Mesendoderm (in vitro differentiated cells): ENCODE measurements around the gene CAMTA1.

ENCODE experiments used
- DNase-seq: peaks from one replicate; pipeline ENCODE4 v3.0.0; 2013
- H2AK5ac ChIP-seq: 2 replicates; pipeline ENCODE4 v1.6.1; 2013; ENCODE audit warnings: low read length, inconsistent platforms
- H2BK120ac ChIP-seq: 2 replicates; pipeline ENCODE4 v1.6.1; 2013; ENCODE audit warnings: low read depth, mild to moderate bottlenecking, low read length, moderate library complexity, mixed read lengths
- H2BK15ac ChIP-seq: replicated peaks from 2 replicates; pipeline ENCODE4 v1.6.1; 2013; ENCODE audit warnings: low read depth, mild to moderate bottlenecking, moderate library complexity
- H2BK5ac ChIP-seq: 2 replicates; pipeline ENCODE4 v1.6.1; 2013; ENCODE audit warnings: low read length, inconsistent platforms
- H3K18ac ChIP-seq: 2 replicates; pipeline ENCODE4 v1.6.1; 2013; ENCODE audit warnings: mild to moderate bottlenecking, low read length, mixed read lengths
- H3K23ac ChIP-seq: one replicate; pipeline ENCODE4 v1.6.1; 2013; ENCODE audit warnings: low read length
- H3K27ac ChIP-seq: 2 replicates; pipeline ENCODE4 v1.5.1; 2013; ENCODE audit warnings: low read depth, mild to moderate bottlenecking, inconsistent platforms, low read length, moderate library complexity
- H3K27me3 ChIP-seq: 2 replicates; pipeline ENCODE4 v1.6.1; 2013; ENCODE audit warnings: low read length, control low read depth, mild to moderate bottlenecking, inconsistent platforms; ENCODE audit not compliant: insufficient read depth, poor library complexity
- H3K36me3 ChIP-seq: 2 replicates; pipeline ENCODE4 v1.6.1; 2013; ENCODE audit warnings: low read length, inconsistent platforms; ENCODE audit not compliant: control insufficient read depth, insufficient read depth
- H3K4ac ChIP-seq: one replicate; pipeline ENCODE4 v1.6.1; 2013; ENCODE audit warnings: low read depth, mild to moderate bottlenecking, low read length, moderate library complexity
- H3K4me1 ChIP-seq: 2 replicates; pipeline ENCODE4 v1.6.1; 2013; ENCODE audit warnings: low read depth, low read length, inconsistent platforms; ENCODE audit not compliant: control insufficient read depth
- H3K4me2 ChIP-seq: 2 replicates; pipeline ENCODE4 v1.6.1; 2013; ENCODE audit warnings: low read length
- H3K4me3 ChIP-seq: 2 replicates; pipeline ENCODE4 v1.5.1; 2013; ENCODE audit warnings: mild to moderate bottlenecking, low read length
- H3K56ac ChIP-seq: one replicate; pipeline ENCODE4 v1.6.1; 2013; ENCODE audit warnings: low read length
- H3K79me1 ChIP-seq: 2 replicates; pipeline ENCODE4 v1.6.1; 2013; ENCODE audit warnings: low read length, inconsistent platforms
- H3K79me2 ChIP-seq: 2 replicates; pipeline ENCODE4 v1.6.1; 2013; ENCODE audit warnings: mild to moderate bottlenecking, low read length; ENCODE audit not compliant: control insufficient read depth, insufficient read depth
- H3K9ac ChIP-seq: 2 replicates; pipeline ENCODE4 v1.6.1; 2013; ENCODE audit warnings: low read length, inconsistent platforms
- H4K5ac ChIP-seq: one replicate; pipeline ENCODE4 v1.6.1; 2013; ENCODE audit warnings: low read length
- H4K8ac ChIP-seq: one replicate; pipeline ENCODE4 v1.6.1; 2013; ENCODE audit warnings: low read depth, mild to moderate bottlenecking, control low read depth, low read length, moderate library complexity
- WGBS: extraction: QIAGEN DNeasy Blood & Tissue Kit; methylation state at CpG from one replicate; pipeline ENCODE4 v1.1.7; 2013; ENCODE audit warnings: low lambda C conversion rate, missing lambda C conversion rate; ENCODE audit not compliant: insufficient coverage; ENCODE audit errors: extremely low coverage; 5-methylcytosine and 5-hydroxymethylcytosine counted together

The CAMTA1 gene

DNA sequence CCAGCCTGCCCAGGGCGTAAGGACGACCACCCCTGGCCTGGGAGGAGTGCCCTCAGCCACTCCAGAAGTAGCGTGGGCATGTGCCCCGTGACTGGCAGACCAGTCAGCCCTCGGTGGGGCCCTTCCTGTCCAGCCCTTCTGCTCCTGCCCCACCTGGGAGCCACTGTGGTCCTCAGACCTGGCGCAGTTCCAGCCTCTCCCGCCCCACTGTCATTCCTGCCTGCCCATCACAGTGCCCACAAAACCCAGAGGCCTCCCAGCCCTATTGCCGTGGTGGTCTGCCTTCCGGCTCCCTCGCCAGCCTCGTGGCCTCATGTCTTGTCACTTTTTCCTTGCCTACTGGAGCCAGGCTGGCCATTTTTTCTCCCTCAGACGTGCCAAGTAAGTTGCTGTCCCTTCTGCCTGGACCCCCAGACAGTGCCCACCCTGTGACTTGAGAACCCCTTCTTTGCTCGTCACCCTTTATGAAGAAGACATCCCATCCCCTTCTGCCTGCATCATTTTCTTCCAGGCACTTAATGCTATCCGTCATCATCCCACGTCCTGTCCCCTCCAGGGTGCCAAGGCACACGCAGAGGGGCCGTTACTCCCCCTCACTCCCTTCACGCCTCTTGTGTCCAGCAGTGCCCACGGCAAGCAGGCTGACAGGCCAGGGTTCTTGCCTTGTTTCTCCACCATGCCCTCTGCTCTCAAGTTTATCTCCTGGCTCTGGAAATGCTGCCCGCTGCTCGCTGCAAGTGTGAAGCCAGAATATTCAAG lies 122.6 kb downstream of the CAMTA1 start:
- Histone ChIP-seq H3K4me3 (no peak overlapping the region), H3K27ac (no peak overlapping the region), H2AK5ac (no peak overlapping the region), H3K9ac (no peak overlapping the region), H3K79me1 (no peaks in the 10 kb centered on the region), H2BK15ac (no peak overlapping the region), H3K18ac (no peak overlapping the region), H3K27me3 (no peaks in the 10 kb centered on the region), H4K5ac (no peak overlapping the region), H2BK5ac (no peak overlapping the region), H3K36me3 (no peaks in the 10 kb centered on the region), H3K56ac (no peak overlapping the region), H2BK120ac (no peak overlapping the region), H3K4ac (no peak overlapping the region), H4K8ac (no peak overlapping the region), H3K4me1 (peaks cover 6% of the 10 kb centered on the region), H3K23ac (no peak overlapping the region), H3K79me2 (no peaks in the 10 kb centered on the region), H3K4me2 (no peak overlapping the region)
- no CpG with 5 or more reads among the region's 21 CpGs for WGBS
- DNase-seq = no peak

DNA sequence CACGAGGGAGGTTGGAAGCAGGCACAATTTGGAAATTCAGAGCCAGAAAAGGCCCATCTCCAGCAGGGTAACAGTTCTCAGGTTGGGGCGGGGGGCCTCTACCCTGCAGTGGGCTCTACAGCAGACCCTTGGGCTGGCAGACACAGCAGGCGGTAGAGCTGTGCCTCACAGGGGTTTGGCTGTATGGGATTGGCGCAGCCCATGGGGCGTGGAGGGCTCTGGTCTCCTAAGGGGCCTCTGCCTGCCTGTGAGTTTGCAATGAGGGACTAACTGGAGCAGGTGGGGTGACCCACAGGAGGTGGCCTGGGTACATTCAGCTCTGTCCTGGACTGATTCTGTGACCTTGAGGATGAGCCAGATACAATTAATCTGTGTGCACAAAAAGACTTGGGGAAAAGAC lies 124.1 kb downstream of the CAMTA1 start:
- Histone ChIP-seq H3K27ac (no peak overlapping the region), H3K4me3 (no peak overlapping the region), H3K23ac (no peak overlapping the region), H4K8ac (no peak overlapping the region), H3K79me2 (no peaks in the 10 kb centered on the region), H3K56ac (no peak overlapping the region), H3K4me1 (peaks cover 6% of the 10 kb centered on the region), H4K5ac (no peak overlapping the region), H2BK5ac (no peak overlapping the region), H3K27me3 (no peaks in the 10 kb centered on the region), H3K4me2 (no peak overlapping the region), H3K18ac (no peak overlapping the region), H2AK5ac (no peak overlapping the region), H2BK15ac (no peak overlapping the region), H3K79me1 (no peaks in the 10 kb centered on the region), H3K36me3 (no peaks in the 10 kb centered on the region), H2BK120ac (no peak overlapping the region), H3K4ac (no peak overlapping the region), H3K9ac (no peak overlapping the region)
- no CpG with 5 or more reads among the region's 5 CpGs for WGBS
- no peak for DNase-seq

DNA sequence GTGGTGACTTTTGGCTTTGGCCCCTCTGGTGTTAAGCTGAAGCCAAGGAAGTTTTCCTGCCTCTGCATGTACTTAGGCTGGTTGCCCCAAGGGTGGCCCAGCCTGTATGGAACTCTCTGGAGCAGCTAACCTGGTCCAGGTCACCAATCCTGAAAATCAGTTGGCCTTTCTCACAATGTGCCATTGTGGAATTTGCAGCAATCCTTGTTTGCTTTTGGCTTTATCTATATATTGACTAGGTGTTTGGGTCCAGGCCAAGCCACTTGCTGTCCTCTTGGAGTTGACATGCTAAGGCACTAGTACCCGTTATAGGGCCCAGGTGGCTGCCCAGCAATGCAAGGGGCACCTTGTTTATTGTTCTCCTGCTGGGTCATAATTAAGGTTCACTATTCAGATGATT lies 124.6 kb downstream of the CAMTA1 start:
- no CpG with 5 or more reads among the region's 1 CpG for WGBS
- H3K9ac ChIP-seq = no peak overlapping the region
- H4K8ac ChIP-seq = no peak overlapping the region
- no peak overlapping the region for H3K4ac ChIP-seq
- peaks cover 6% of the 10 kb centered on the region for H3K4me1 ChIP-seq
- no peaks in the 10 kb centered on the region for H3K27me3 ChIP-seq
- no peaks in the 10 kb centered on the region for H3K79me2 ChIP-seq
- no peak overlapping the region for H3K4me3 ChIP-seq
- no peaks in the 10 kb centered on the region for H3K36me3 ChIP-seq
- H2BK5ac ChIP-seq = no peak overlapping the region
- H3K23ac ChIP-seq = no peak overlapping the region
- H2AK5ac ChIP-seq = no peak overlapping the region
- H3K18ac ChIP-seq = no peak overlapping the region
- DNase-seq = no peak
- no peak overlapping the region for H4K5ac ChIP-seq
- no peak overlapping the region for H3K56ac ChIP-seq
- no peak overlapping the region for H3K27ac ChIP-seq
- H2BK120ac ChIP-seq = no peak overlapping the region
- no peak overlapping the region for H2BK15ac ChIP-seq
- H3K79me1 ChIP-seq = no peaks in the 10 kb centered on the region
- no peak overlapping the region for H3K4me2 ChIP-seq

DNA sequence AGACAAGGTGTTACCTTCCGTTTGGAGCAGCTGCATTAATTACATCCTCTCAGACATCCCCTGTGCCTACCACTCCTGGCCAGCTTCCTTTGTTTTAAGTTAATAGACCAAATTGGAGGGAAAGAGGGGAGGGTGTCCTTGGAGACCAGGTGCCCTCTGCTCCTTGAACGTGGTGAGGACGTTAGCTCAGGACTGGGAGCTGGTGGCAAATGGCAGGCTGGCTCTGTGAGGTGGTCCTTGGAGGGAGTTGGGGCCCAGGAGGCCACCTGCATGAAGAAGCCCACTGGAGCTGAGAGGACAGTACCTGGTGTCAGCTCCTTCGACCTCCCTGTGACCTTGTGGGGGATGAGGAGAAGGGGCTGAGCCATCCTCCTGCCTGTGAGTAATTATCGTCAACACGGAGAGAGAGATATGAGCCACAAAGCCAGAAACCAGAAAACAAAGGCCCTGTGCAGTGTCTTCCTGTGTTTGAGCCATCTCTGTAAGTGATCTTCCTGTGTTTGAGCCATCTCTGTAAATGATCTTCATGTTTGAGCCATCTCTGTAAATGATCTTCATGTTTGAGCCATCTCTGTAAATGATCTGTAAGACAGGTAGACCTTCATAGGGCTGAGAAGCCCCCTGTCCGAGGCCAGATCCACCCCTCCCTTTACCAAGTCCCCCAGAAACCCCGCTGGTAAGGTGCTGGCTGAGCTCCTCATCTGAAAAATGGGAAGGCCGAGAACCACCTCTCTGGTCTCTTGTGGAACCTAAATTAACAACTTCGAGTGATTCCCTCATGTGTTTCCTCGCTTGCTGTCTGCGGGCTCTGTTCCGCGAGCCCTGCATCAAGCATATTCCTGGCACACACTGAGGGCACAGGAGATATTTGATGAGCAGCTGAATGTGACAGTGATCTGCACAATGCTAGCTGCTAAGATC lies 126.0 kb downstream of the CAMTA1 start:
- no peak overlapping the region for H2BK5ac ChIP-seq
- no peak overlapping the region for H3K18ac ChIP-seq
- WGBS = no CpG with 5 or more reads among the region's 14 CpGs
- no peak overlapping the region for H3K4me3 ChIP-seq
- no peak overlapping the region for H3K4me2 ChIP-seq
- no peaks in the 10 kb centered on the region for H3K79me2 ChIP-seq
- H2AK5ac ChIP-seq = no peak overlapping the region
- H3K56ac ChIP-seq = no peak overlapping the region
- DNase-seq = no peak
- H3K4ac ChIP-seq = no peak overlapping the region
- H2BK120ac ChIP-seq = no peak overlapping the region
- no peak overlapping the region for H4K5ac ChIP-seq
- no peak overlapping the region for H2BK15ac ChIP-seq
- no peak overlapping the region for H4K8ac ChIP-seq
- no peaks in the 10 kb centered on the region for H3K36me3 ChIP-seq
- H3K79me1 ChIP-seq = no peaks in the 10 kb centered on the region
- peaks cover 6% of the 10 kb centered on the region for H3K4me1 ChIP-seq
- no peak overlapping the region for H3K9ac ChIP-seq
- no peaks in the 10 kb centered on the region for H3K27me3 ChIP-seq
- H3K27ac ChIP-seq = peak overlapping the region; percentile 19
- no peak overlapping the region for H3K23ac ChIP-seq

DNA sequence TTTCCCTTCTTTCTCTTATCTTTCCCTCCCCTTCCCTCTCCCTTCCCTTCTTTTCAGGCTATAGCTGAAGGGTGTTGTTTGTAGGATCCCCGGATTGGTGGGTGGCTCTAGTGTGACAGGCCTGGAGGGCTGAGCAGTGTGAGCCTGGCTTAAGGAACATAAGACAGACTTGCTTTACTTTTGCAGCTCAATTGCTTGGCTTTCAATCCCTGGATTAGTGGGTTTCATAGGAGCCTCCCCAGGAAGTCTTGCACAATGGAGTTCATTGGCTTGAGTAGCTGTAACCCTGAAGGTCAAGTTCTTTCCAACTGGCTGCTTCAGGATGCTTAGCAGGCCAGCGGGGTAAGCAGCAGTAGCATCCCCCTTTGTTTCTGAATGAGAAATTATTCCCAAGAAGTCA lies 126.7 kb downstream of the CAMTA1 start:
- Histone ChIP-seq H3K18ac (no peak overlapping the region), H3K79me2 (no peaks in the 10 kb centered on the region), H2BK120ac (no peak overlapping the region), H2BK15ac (no peak overlapping the region), H3K27me3 (no peaks in the 10 kb centered on the region), H2AK5ac (no peak overlapping the region), H3K9ac (no peak overlapping the region), H3K4me1 (peaks cover 4% of the 10 kb centered on the region), H3K23ac (no peak overlapping the region), H4K5ac (no peak overlapping the region), H3K4me3 (no peak overlapping the region), H4K8ac (no peak overlapping the region), H3K36me3 (no peaks in the 10 kb centered on the region), H3K56ac (no peak overlapping the region), H3K27ac (peak overlapping the region; percentile 19), H2BK5ac (no peak overlapping the region), H3K4ac (no peak overlapping the region), H3K4me2 (no peak overlapping the region), H3K79me1 (no peaks in the 10 kb centered on the region)
- peak; percentile 18 for DNase-seq
- no CpG with 5 or more reads among the region's 2 CpGs for WGBS
